Hepatocyte (in vitro differentiated cells): ENCODE data around the gene KIF1C.

Experiments
- EZH2 ChIP-seq: fragments of 200-600 bp; sonication (generic); IDR thresholded peaks from 2 replicates; pipeline ENCODE4 v1.6.1; 2016; ENCODE audit warnings: antibody characterized with exemption, mild to moderate bottlenecking, borderline replicate concordance
- TF ChIP-seq, protein P1 (sequence below): fragments of 200-600 bp; sonication (generic); IDR thresholded peaks from 2 replicates; pipeline ENCODE4 v1.5.1; 2016; ENCODE audit warnings: antibody characterized with exemption, mild to moderate bottlenecking; ENCODE audit not compliant: poor library complexity

DNA sequence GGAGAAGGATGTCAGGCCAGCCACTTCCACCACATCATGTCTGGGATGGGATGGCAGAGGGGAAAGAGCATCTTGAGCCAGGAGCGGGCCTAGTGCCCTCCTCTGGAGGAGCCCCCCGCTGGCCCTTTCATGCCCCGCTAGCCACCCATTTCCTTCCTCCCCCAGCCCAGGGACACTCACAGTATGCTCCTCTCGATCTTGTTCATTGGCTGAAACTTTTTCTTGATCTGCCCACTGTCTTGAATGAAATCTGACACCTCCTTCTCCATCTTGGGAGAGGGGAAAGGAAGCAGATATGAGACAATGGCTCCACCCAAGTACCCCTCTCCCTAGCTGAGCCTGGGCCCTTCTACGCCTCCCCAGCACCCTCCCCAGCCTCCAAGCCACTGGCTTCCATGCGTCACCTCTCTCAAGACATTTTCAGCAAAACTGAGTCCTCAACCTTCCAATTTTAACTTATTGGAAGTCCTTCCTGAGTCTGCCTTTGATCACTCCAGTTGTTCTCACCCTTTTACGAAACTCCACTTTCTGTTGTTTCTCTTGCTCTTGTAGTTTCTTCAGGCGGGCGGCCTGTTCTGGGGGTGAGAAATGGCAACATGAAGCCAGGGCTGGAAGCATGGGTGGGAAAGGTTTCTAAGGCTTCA is 37.3 kb upstream of the KIF1C start:
- TF ChIP-seq EZH2, result no peak
- TF ChIP-seq, protein P1, sequence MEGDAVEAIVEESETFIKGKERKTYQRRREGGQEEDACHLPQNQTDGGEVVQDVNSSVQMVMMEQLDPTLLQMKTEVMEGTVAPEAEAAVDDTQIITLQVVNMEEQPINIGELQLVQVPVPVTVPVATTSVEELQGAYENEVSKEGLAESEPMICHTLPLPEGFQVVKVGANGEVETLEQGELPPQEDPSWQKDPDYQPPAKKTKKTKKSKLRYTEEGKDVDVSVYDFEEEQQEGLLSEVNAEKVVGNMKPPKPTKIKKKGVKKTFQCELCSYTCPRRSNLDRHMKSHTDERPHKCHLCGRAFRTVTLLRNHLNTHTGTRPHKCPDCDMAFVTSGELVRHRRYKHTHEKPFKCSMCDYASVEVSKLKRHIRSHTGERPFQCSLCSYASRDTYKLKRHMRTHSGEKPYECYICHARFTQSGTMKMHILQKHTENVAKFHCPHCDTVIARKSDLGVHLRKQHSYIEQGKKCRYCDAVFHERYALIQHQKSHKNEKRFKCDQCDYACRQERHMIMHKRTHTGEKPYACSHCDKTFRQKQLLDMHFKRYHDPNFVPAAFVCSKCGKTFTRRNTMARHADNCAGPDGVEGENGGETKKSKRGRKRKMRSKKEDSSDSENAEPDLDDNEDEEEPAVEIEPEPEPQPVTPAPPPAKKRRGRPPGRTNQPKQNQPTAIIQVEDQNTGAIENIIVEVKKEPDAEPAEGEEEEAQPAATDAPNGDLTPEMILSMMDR, result no peak
